Calu3 (cell line): Measurements from ENCODE around the gene GRID2. TPM values are rescaled to one million over a fixed set of nuclear protein-coding genes. Genes with fewer than 3 reads are reported as not detected.
A peak's percentile ranks its signal among the peaks of the same experiment; 100 is the strongest.

Experiments
- BruUV-seq: library from RNA; stranded (reverse); fragments of 400-500 nt; replicated peaks from 2 replicates; lab custom pipeline; 2021; lab: Mats Ljungman, UMichigan
- CTCF ChIA-PET: fragments of 300-600 bp; sonication (Branson Sonifier 250); formaldehyde crosslinking; loops from one replicate; lab custom pipeline; 2022; ENCODE audit warnings: antibody characterized with exemption; lab: Charles Lee
- DNase-seq: peaks from one replicate; pipeline ENCODE4 v3.0.0; 2022
- H3K27ac Mint-ChIP-seq: one replicate; pipeline ENCODE4 v1.8.0; 2022; ENCODE audit warnings: mixed read lengths; ENCODE audit not compliant: unreplicated experiment
- H3K27me3 Mint-ChIP-seq: one replicate; pipeline ENCODE4 v1.8.0; 2022; ENCODE audit warnings: mixed read lengths; ENCODE audit not compliant: unreplicated experiment
- H3K36me3 Mint-ChIP-seq: one replicate; pipeline ENCODE4 v1.8.0; 2022; ENCODE audit warnings: mild to moderate bottlenecking, moderate library complexity, mixed read lengths; ENCODE audit not compliant: insufficient read depth, unreplicated experiment
- H3K4me1 Mint-ChIP-seq: one replicate; pipeline ENCODE4 v1.8.0; 2022; ENCODE audit warnings: mild to moderate bottlenecking, low read depth, mixed read lengths; ENCODE audit not compliant: unreplicated experiment
- H3K4me3 Mint-ChIP-seq: one replicate; pipeline ENCODE4 v1.8.0; 2022; ENCODE audit warnings: mild to moderate bottlenecking, low read depth, moderate library complexity, mixed read lengths; ENCODE audit not compliant: unreplicated experiment
- H3K9me3 Mint-ChIP-seq: one replicate; pipeline ENCODE4 v1.8.0; 2022; ENCODE audit warnings: low read depth, mixed read lengths; ENCODE audit not compliant: unreplicated experiment
- intact Hi-C: fragments of 100-400 bp; cut with micrococcal nuclease; formaldehyde crosslinking; loops from one replicate; pipeline ENCODE4 v1.10.0; 2022; ENCODE audit not compliant: unreplicated experiment
- total RNA-seq: library from RNA; stranded (reverse); gene quantifications from 2 replicates; pipeline ENCODE4 v1.2.3, GENCODE V29; 2022
- TF ChIP-seq, protein P1 (sequence below): fragments of 200-600 bp; IDR thresholded peaks from one replicate; pipeline ENCODE4 v1.8.0; 2022; ENCODE audit warnings: antibody characterized with exemption; ENCODE audit not compliant: unreplicated experiment

Gene GRID2
- total RNA-seq, 1 experiment from 2014 or later = not detected

DNA sequence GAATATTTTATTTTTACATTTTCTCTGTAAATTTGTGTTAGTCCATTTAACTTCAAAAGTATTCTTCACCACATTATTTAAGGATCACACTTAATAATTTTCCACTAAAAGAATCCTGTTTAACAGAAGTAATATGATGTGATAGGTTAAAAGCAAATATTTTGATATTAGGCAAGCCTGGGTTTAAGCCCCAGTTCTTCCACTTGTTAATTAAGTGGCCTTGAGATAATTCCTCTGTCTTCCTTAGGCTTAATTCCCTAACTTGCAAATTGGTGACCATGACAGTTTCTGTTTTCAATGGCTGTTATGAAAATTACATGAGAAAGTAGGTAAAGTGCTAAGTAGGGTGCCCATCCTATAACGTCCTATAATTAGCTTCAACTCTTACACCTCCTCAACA lies 1394.9 kb downstream of the GRID2 start:
- Mint-ChIP-seq H3K4me1 (no peaks in the 10 kb centered on the region), H3K4me3 (no peak overlapping the region), H3K27me3 (no peaks in the 10 kb centered on the region), H3K36me3 (no peaks in the 10 kb centered on the region), H3K9me3 (no peaks in the 10 kb centered on the region), H3K27ac (no peak overlapping the region)
- CTCF ChIA-PET = no interaction called here
- DNase-seq = no peak
- intact Hi-C loops = no loop called here
- TF ChIP-seq, protein P1, sequence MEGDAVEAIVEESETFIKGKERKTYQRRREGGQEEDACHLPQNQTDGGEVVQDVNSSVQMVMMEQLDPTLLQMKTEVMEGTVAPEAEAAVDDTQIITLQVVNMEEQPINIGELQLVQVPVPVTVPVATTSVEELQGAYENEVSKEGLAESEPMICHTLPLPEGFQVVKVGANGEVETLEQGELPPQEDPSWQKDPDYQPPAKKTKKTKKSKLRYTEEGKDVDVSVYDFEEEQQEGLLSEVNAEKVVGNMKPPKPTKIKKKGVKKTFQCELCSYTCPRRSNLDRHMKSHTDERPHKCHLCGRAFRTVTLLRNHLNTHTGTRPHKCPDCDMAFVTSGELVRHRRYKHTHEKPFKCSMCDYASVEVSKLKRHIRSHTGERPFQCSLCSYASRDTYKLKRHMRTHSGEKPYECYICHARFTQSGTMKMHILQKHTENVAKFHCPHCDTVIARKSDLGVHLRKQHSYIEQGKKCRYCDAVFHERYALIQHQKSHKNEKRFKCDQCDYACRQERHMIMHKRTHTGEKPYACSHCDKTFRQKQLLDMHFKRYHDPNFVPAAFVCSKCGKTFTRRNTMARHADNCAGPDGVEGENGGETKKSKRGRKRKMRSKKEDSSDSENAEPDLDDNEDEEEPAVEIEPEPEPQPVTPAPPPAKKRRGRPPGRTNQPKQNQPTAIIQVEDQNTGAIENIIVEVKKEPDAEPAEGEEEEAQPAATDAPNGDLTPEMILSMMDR = no peak
- BruUV-seq = no TSS peak

DNA sequence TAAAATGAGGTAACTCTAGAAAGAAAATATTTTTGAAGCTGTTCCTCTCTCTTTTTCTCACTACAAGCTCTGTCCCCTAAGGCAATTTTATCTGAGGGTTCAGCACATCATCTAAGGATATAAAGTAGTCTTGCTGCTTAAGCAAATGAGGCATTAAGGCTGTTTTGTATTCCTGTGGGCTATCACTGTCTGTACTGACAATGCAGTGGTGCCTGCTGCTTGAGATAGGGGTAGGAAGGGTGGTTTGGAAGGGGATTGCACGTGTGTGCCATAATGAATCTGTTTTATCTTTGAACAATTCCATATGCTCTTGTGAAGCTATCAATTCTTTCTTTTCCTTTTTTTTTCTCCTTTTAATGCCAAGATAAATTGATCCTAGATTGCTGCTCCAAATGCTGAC lies 1396.8 kb downstream of the GRID2 start:
- no TSS peak for BruUV-seq
- no peaks in the 10 kb centered on the region for H3K4me1 Mint-ChIP-seq
- H3K27ac Mint-ChIP-seq = no peak overlapping the region
- intact Hi-C loops = no loop called here
- TF ChIP-seq, protein P1 = no peak
- no peaks in the 10 kb centered on the region for H3K36me3 Mint-ChIP-seq
- CTCF ChIA-PET = no interaction called here
- H3K27me3 Mint-ChIP-seq = no peaks in the 10 kb centered on the region
- no peak overlapping the region for H3K4me3 Mint-ChIP-seq
- DNase-seq = no peak
- H3K9me3 Mint-ChIP-seq = no peaks in the 10 kb centered on the region

- intact Hi-C loops = loop anchor here (2.0 kb wide), 1 partner anchor 79 kb away; no protein-coding TSS in a partner anchor
- Mint-ChIP-seq H3K4me3 (no peak overlapping the region), H3K4me1 (no peaks in the 10 kb centered on the region), H3K9me3 (no peaks in the 10 kb centered on the region), H3K27me3 (no peaks in the 10 kb centered on the region), H3K36me3 (no peaks in the 10 kb centered on the region), H3K27ac (no peak overlapping the region)
- CTCF ChIA-PET = interaction anchor here (0.6 kb wide), 1 partner anchor 838 kb away, joined by 3 read pairs; no protein-coding TSS in a partner anchor
- DNase-seq = peak; percentile 6
- BruUV-seq = no TSS peak
- TF ChIP-seq, protein P1 = no peak
These were observed 1406.5 kb downstream of the GRID2 start for GRCh38 chr4:93710101-93710846.

DNA sequence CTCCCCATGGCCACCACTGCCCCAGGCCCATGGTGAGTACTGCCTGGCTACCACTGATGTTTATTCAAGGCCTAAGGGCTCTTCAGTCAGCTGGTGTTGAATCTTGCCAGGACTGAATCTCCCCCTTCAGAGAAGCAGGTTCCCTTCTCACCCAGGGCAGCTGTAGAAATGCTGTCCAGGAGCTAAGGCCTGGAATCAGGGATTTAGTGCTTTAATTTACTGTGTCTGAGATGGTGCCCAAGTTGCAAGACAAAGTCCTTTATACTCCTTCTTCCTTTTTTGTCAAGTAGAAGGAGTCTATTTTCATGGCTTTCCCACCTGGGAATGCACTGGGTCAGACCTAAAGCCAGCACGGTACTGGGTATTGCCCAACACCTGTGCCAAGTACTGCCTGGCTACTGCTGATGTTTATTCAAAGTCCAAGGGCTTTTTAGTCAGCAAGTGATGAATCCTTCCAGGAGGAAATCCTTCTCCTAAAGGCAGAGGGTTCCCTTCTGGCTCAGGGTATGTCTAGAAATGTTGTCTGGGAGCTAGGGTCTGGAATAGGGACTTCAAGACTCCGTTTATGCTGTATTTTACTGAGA lies 1407.2 kb downstream of the GRID2 start:
- intact Hi-C loops = loop anchor here (1.0 to 2.0 kb wide), 2 partner anchors 53 to 78 kb away; no protein-coding TSS in a partner anchor
- no TSS peak for BruUV-seq
- H3K9me3 Mint-ChIP-seq = no peaks in the 10 kb centered on the region
- H3K4me3 Mint-ChIP-seq = no peak overlapping the region
- CTCF ChIA-PET = no interaction called here
- no peaks in the 10 kb centered on the region for H3K4me1 Mint-ChIP-seq
- H3K27me3 Mint-ChIP-seq = no peaks in the 10 kb centered on the region
- no peak for DNase-seq
- H3K36me3 Mint-ChIP-seq = no peaks in the 10 kb centered on the region
- TF ChIP-seq, protein P1 = no peak
- no peak overlapping the region for H3K27ac Mint-ChIP-seq
